MM.1S (cell line): ENCODE results near the gene CRPPA.

ENCODE experiments used
- DNase-seq: peaks from one replicate; pipeline ENCODE4 v3.0.0-alpha.2; 2015
- H2AFZ ChIP-seq: fragments of 300-600 bp; sonication (generic); 2 replicates; pipeline ENCODE4 v1.6.0; 2016; ENCODE audit warnings: antibody characterized with exemption, low read length
- H3F3A ChIP-seq: fragments of 300-600 bp; sonication (generic); 2 replicates; pipeline ENCODE4 v1.6.1; 2016; ENCODE audit warnings: mild to moderate bottlenecking, antibody characterized with exemption, low read length, moderate library complexity, mixed read lengths; ENCODE audit not compliant: insufficient read depth
- H3K27ac ChIP-seq: fragments of 300-600 bp; sonication (generic); 2 replicates; pipeline ENCODE4 v1.5.1; 2016; ENCODE audit warnings: mild to moderate bottlenecking, low read length
- H3K27me3 ChIP-seq: fragments of 300-600 bp; sonication (generic); replicated peaks from 2 replicates; pipeline ENCODE4 v1.6.0; 2016; ENCODE audit warnings: low read length; ENCODE audit not compliant: insufficient read depth
- H3K36me3 ChIP-seq: fragments of 300-600 bp; sonication (generic); replicated peaks from 2 replicates; pipeline ENCODE4 v1.6.1; 2016; ENCODE audit warnings: mild to moderate bottlenecking, low read length, mixed read lengths; ENCODE audit not compliant: insufficient read depth
- H3K4me1 ChIP-seq: fragments of 300-600 bp; sonication (generic); 2 replicates; pipeline ENCODE4 v1.6.1; 2016; ENCODE audit warnings: low read length, mixed read lengths
- H3K4me2 ChIP-seq: fragments of 300-600 bp; sonication (generic); 2 replicates; pipeline ENCODE4 v1.6.0; 2016; ENCODE audit warnings: low read depth, low read length
- H3K4me3 ChIP-seq: fragments of 300-600 bp; sonication (generic); 2 replicates; pipeline ENCODE4 v1.5.1; 2016; ENCODE audit warnings: low read length, mixed read lengths
- H3K79me2 ChIP-seq: fragments of 300-600 bp; sonication (generic); 2 replicates; pipeline ENCODE4 v1.6.1; 2016; ENCODE audit warnings: mixed run types, low read length, mixed read lengths
- H3K9ac ChIP-seq: fragments of 300-600 bp; sonication (generic); 2 replicates; pipeline ENCODE4 v1.6.1; 2016; ENCODE audit warnings: low read length, mixed read lengths
- H3K9me2 ChIP-seq: fragments of 300-600 bp; sonication (generic); replicated peaks from 2 replicates; pipeline ENCODE4 v1.6.1; 2016; ENCODE audit warnings: mild to moderate bottlenecking, low read length, mixed read lengths; ENCODE audit not compliant: insufficient read depth
- H3K9me3 ChIP-seq: fragments of 300-600 bp; sonication (generic); replicated peaks from 2 replicates; pipeline ENCODE4 v1.6.1; 2016; ENCODE audit warnings: mild to moderate bottlenecking, low read length, mixed read lengths; ENCODE audit not compliant: insufficient read depth
- H4K20me1 ChIP-seq: fragments of 300-600 bp; sonication (generic); 2 replicates; pipeline ENCODE4 v1.6.1; 2016; ENCODE audit warnings: mild to moderate bottlenecking, low read length, moderate library complexity, mixed read lengths; ENCODE audit not compliant: insufficient read depth
- CTCF ChIP-seq: fragments of 300-600 bp; sonication (generic); IDR thresholded peaks from 2 replicates; pipeline ENCODE4 v1.5.1; 2016; ENCODE audit warnings: antibody characterized with exemption, low read length, mixed read lengths
- EZH2 ChIP-seq: fragments of 300-600 bp; sonication (generic); optimal IDR thresholded peaks from 2 replicates; pipeline ENCODE3; 2017; ENCODE audit warnings: low read depth, mild to moderate bottlenecking, antibody characterized with exemption, low read length, mixed read lengths
- EZH2phosphoT487 ChIP-seq: fragments of 300-600 bp; sonication (generic); IDR thresholded peaks from 2 replicates; pipeline ENCODE4 v1.6.1; 2018; ENCODE audit warnings: antibody characterized with exemption, low read length

Gene CRPPA

DNA sequence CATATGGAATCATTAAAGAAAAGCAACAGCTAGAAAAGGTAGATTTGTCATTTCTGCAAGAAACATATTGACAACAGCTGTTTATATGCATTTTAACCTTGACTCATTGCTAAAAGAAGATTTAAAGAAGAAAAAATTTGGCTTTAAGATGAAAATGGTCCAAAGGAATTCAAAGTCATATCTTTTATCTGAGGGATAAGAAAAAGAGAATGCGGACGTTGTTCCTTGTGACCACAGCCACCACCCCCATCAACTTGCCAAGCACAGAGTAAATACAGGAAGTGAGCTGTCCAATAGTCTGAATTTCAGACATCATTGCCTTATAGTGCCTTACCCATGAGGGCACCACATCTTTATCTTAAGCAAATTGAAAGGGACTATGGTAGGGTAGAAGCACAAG, 7.3 kb upstream of the CRPPA start:
- no peak for TF ChIP-seq EZH2phosphoT487
- no peak for TF ChIP-seq EZH2
- no peak for TF ChIP-seq CTCF
- Histone ChIP-seq H3K9me2 (no peaks in the 10 kb centered on the region), H3K27me3 (no peaks in the 10 kb centered on the region), H3K4me1 (no peaks in the 10 kb centered on the region), H3K36me3 (no peaks in the 10 kb centered on the region), H3K4me3 (no peak overlapping the region), H4K20me1 (no peaks in the 10 kb centered on the region), H2AFZ (no peak overlapping the region), H3K9me3 (no peaks in the 10 kb centered on the region), H3K9ac (no peak overlapping the region), H3K4me2 (no peak overlapping the region), H3K79me2 (no peaks in the 10 kb centered on the region), H3K27ac (no peak overlapping the region), H3F3A (no peaks in the 10 kb centered on the region)
- no peak for DNase-seq

DNA sequence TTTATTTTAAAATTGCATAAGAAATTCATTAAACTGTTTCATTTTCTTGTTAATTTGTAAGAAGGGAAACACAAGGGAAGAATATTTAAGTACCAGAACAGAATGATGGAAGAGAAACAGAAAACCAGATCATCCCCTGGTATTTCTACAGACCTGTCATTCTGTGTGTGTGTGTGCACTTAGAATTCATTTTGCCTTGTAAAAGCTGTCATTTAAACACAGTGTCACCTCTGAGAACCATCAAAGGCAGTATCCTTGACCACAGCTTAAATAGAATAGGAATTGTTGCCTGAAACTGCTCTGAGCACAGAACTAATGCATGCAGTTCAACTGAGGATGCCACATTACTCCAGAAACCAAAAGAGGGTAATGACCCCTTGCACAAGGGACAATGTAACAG, 6.8 kb upstream of the CRPPA start:
- H3K9ac ChIP-seq = no peak overlapping the region
- TF ChIP-seq CTCF (no peak), EZH2 (no peak)
- H3K9me3 ChIP-seq = no peaks in the 10 kb centered on the region
- no peaks in the 10 kb centered on the region for H3K79me2 ChIP-seq
- H3K4me1 ChIP-seq = no peaks in the 10 kb centered on the region
- no peaks in the 10 kb centered on the region for H3F3A ChIP-seq
- no peaks in the 10 kb centered on the region for H3K36me3 ChIP-seq
- H3K4me3 ChIP-seq = no peak overlapping the region
- H4K20me1 ChIP-seq = no peaks in the 10 kb centered on the region
- DNase-seq = no peak
- H3K27ac ChIP-seq = no peak overlapping the region
- H3K9me2 ChIP-seq = no peaks in the 10 kb centered on the region
- H3K4me2 ChIP-seq = no peak overlapping the region
- no peak overlapping the region for H2AFZ ChIP-seq
- H3K27me3 ChIP-seq = no peaks in the 10 kb centered on the region

- Histone ChIP-seq H3K27ac (no peak overlapping the region), H2AFZ (no peak overlapping the region), H4K20me1 (no peaks in the 10 kb centered on the region), H3F3A (peaks cover 4% of the 10 kb centered on the region; the same call in 1 of the 2 replicates), H3K36me3 (no peaks in the 10 kb centered on the region), H3K4me1 (peaks cover 2% of the 10 kb centered on the region; the same call in 1 of the 2 replicates), H3K79me2 (no peaks in the 10 kb centered on the region), H3K9me3 (no peaks in the 10 kb centered on the region), H3K4me3 (no peak overlapping the region), H3K9me2 (no peaks in the 10 kb centered on the region), H3K27me3 (no peaks in the 10 kb centered on the region), H3K4me2 (no peak overlapping the region), H3K9ac (no peak overlapping the region)
- TF ChIP-seq EZH2phosphoT487 (no peak), EZH2 (no peak), CTCF (no peak)
- no peak for DNase-seq
These were observed 2.4 kb upstream of the CRPPA start for GRCh38 chr7:16423761-16424160.
